Gastroesophageal sphincter (tissue), 3 donors: ENCODE measurements around the gene EXOC4.

ENCODE experiments used
- POLR2A ChIP-seq, 2 donors: fragments of 450-650 bp; IDR thresholded peaks; one replicate each; pipeline ENCODE4 v1.6.1; 2017; ENCODE audit warnings: antibody characterized with exemption in 2 of 2, mild to moderate bottlenecking in 2 of 2, moderate library complexity in 1 of 2
- POLR2AphosphoS5 ChIP-seq: sonication (generic); formaldehyde crosslinking; IDR thresholded peaks from one replicate; pipeline ENCODE4 v1.6.1; 2017; ENCODE audit warnings: antibody characterized with exemption
- TF ChIP-seq, protein P1 (sequence below), 4 experiments: fragments of 200-600 bp in 2 of 4; fragments of 450-650 bp in 2 of 4; sonication (generic) in 1 of 4; IDR thresholded peaks; one replicate each; pipeline ENCODE4 v1.5.1; 2017 to 2019; ENCODE audit warnings: antibody characterized with exemption in 4 of 4, mild to moderate bottlenecking in 2 of 4, moderate library complexity in 2 of 4

- TF ChIP-seq POLR2AphosphoS5 (no peak), POLR2A (IDR thresholded peaks at IDR 0.05) (no peak)
- TF ChIP-seq, protein P1, sequence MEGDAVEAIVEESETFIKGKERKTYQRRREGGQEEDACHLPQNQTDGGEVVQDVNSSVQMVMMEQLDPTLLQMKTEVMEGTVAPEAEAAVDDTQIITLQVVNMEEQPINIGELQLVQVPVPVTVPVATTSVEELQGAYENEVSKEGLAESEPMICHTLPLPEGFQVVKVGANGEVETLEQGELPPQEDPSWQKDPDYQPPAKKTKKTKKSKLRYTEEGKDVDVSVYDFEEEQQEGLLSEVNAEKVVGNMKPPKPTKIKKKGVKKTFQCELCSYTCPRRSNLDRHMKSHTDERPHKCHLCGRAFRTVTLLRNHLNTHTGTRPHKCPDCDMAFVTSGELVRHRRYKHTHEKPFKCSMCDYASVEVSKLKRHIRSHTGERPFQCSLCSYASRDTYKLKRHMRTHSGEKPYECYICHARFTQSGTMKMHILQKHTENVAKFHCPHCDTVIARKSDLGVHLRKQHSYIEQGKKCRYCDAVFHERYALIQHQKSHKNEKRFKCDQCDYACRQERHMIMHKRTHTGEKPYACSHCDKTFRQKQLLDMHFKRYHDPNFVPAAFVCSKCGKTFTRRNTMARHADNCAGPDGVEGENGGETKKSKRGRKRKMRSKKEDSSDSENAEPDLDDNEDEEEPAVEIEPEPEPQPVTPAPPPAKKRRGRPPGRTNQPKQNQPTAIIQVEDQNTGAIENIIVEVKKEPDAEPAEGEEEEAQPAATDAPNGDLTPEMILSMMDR (IDR thresholded peaks at IDR 0.05), result no peak
Measured at GRCh38 chr7:133724694-133725093, 471.8 kb downstream of the EXOC4 start.
